ENCODE measurements around the gene HLA-DQB1.

The HLA-DQB1 gene

GRCh38 chr6:32627831-32628230 lies 38.6 kb downstream of the HLA-DQB1 start:
- peak overlapping the region; percentile 23 for H3K4me3 Mint-ChIP-seq

GRCh38 chr6:32627249-32627648 lies 39.2 kb downstream of the HLA-DQB1 start:
- intact Hi-C loops (cut with micrococcal nuclease), result no loop called here
- peaks cover 5% of the 10 kb centered on the region for H3K27me3 Mint-ChIP-seq
- no peaks in the 10 kb centered on the region for H3K9me3 Mint-ChIP-seq
- H3K27ac Mint-ChIP-seq, result peak overlapping the region; percentile 80
- peaks cover 20% of the 10 kb centered on the region for H3K4me1 Mint-ChIP-seq (ENCODE audit: low read depth)
- H3K4me3 Mint-ChIP-seq, result no peak overlapping the region
- no peaks in the 10 kb centered on the region for H3K36me3 Mint-ChIP-seq (ENCODE audit: low read depth)

More at GRCh38 chr6:32627831-32628230, 38.6 kb downstream of the HLA-DQB1 start:
- Mint-ChIP-seq H3K9me3 (no peaks in the 10 kb centered on the region), H3K27ac (peak overlapping the region; percentile 80), H3K4me1 (ENCODE audit: low read depth) (peaks cover 15% of the 10 kb centered on the region), H3K36me3 (ENCODE audit: low read depth) (no peaks in the 10 kb centered on the region), H3K27me3 (peaks cover 5% of the 10 kb centered on the region)
- intact Hi-C loops (cut with micrococcal nuclease), result no loop called here

- H3K27ac Mint-ChIP-seq, result peak overlapping the region; percentile 84
- no peak overlapping the region for H3K4me3 Mint-ChIP-seq
- intact Hi-C loops (cut with micrococcal nuclease), result no loop called here
- H3K4me1 Mint-ChIP-seq (ENCODE audit: low read depth), result peaks cover 23% of the 10 kb centered on the region
- H3K27me3 Mint-ChIP-seq, result peaks cover 5% of the 10 kb centered on the region
- no peaks in the 10 kb centered on the region for H3K9me3 Mint-ChIP-seq
- H3K36me3 Mint-ChIP-seq (ENCODE audit: low read depth), result no peaks in the 10 kb centered on the region
Observed at GRCh38 chr6:32625137-32625536, 41.3 kb downstream of the HLA-DQB1 start.

- peaks cover 5% of the 10 kb centered on the region for H3K27me3 Mint-ChIP-seq
- peaks cover 23% of the 10 kb centered on the region for H3K4me1 Mint-ChIP-seq (ENCODE audit: low read depth)
- peak overlapping the region; percentile 97 for H3K27ac Mint-ChIP-seq
- no peaks in the 10 kb centered on the region for H3K9me3 Mint-ChIP-seq
- no peak overlapping the region for H3K4me3 Mint-ChIP-seq
- intact Hi-C loops (cut with micrococcal nuclease), result no loop called here
- no peaks in the 10 kb centered on the region for H3K36me3 Mint-ChIP-seq (ENCODE audit: low read depth)
Observed at GRCh38 chr6:32624565-32624964, 41.9 kb downstream of the HLA-DQB1 start.

GRCh38 chr6:32623693-32624092 lies 42.8 kb downstream of the HLA-DQB1 start:
- peak overlapping the region; percentile 97 for H3K27ac Mint-ChIP-seq
- no peaks in the 10 kb centered on the region for H3K9me3 Mint-ChIP-seq
- H3K27me3 Mint-ChIP-seq, result peaks cover 5% of the 10 kb centered on the region
- peaks cover 23% of the 10 kb centered on the region for H3K4me1 Mint-ChIP-seq (ENCODE audit: low read depth)
- no peaks in the 10 kb centered on the region for H3K36me3 Mint-ChIP-seq (ENCODE audit: low read depth)
- H3K4me3 Mint-ChIP-seq, result no peak overlapping the region
- intact Hi-C loops (cut with micrococcal nuclease), result loop anchor here (2.0 kb wide), 2 partner anchors 13 to 19 kb away; partner anchors contain the start of gene HLA-DQA1

GRCh38 chr6:32622545-32623401 lies 43.7 kb downstream of the HLA-DQB1 start:
- Mint-ChIP-seq H3K4me1 (ENCODE audit: low read depth) (peaks cover 23% of the 10 kb centered on the region), H3K27ac (peak overlapping the region; percentile 97), H3K9me3 (peaks cover 9% of the 10 kb centered on the region), H3K36me3 (ENCODE audit: low read depth) (no peaks in the 10 kb centered on the region), H3K4me3 (peak overlapping the region; percentile 57), H3K27me3 (peaks cover 1% of the 10 kb centered on the region)
- intact Hi-C loops (cut with micrococcal nuclease), result loop anchor here (1.0 to 2.0 kb wide), 3 partner anchors 12 to 18 kb away; partner anchors contain the start of gene HLA-DQA1

- peaks cover 29% of the 10 kb centered on the region for H3K4me1 Mint-ChIP-seq (ENCODE audit: low read depth)
- H3K9me3 Mint-ChIP-seq, result peaks cover 10% of the 10 kb centered on the region
- peak overlapping the region; percentile 17 for H3K27ac Mint-ChIP-seq
- no peak overlapping the region for H3K4me3 Mint-ChIP-seq
- no peaks in the 10 kb centered on the region for H3K36me3 Mint-ChIP-seq (ENCODE audit: low read depth)
- intact Hi-C loops (cut with micrococcal nuclease), result no loop called here
- no peaks in the 10 kb centered on the region for H3K27me3 Mint-ChIP-seq
Observed at GRCh38 chr6:32621372-32621771, 45.1 kb downstream of the HLA-DQB1 start.

- no peak overlapping the region for H3K4me3 Mint-ChIP-seq
- H3K36me3 Mint-ChIP-seq (ENCODE audit: low read depth), result no peaks in the 10 kb centered on the region
- peak overlapping the region; percentile 34 for H3K27ac Mint-ChIP-seq
- H3K27me3 Mint-ChIP-seq, result no peaks in the 10 kb centered on the region
- peaks cover 30% of the 10 kb centered on the region for H3K4me1 Mint-ChIP-seq (ENCODE audit: low read depth)
- peaks cover 10% of the 10 kb centered on the region for H3K9me3 Mint-ChIP-seq
- intact Hi-C loops (cut with micrococcal nuclease), result no loop called here
Observed at GRCh38 chr6:32617751-32618150, 48.7 kb downstream of the HLA-DQB1 start.

GRCh38 chr6:32615885-32616532 lies 50.4 kb downstream of the HLA-DQB1 start:
- H3K27ac Mint-ChIP-seq, result peak overlapping the region; percentile 74
- intact Hi-C loops (cut with micrococcal nuclease), result no loop called here
- H3K36me3 Mint-ChIP-seq (ENCODE audit: low read depth), result no peaks in the 10 kb centered on the region
- peaks cover 10% of the 10 kb centered on the region for H3K9me3 Mint-ChIP-seq
- H3K4me1 Mint-ChIP-seq (ENCODE audit: low read depth), result peaks cover 27% of the 10 kb centered on the region
- H3K27me3 Mint-ChIP-seq, result no peaks in the 10 kb centered on the region
- no peak overlapping the region for H3K4me3 Mint-ChIP-seq

GRCh38 chr6:32614366-32615081 lies 51.9 kb downstream of the HLA-DQB1 start:
- Mint-ChIP-seq H3K27ac (peak overlapping the region; percentile 74), H3K27me3 (no peaks in the 10 kb centered on the region), H3K9me3 (peaks cover 10% of the 10 kb centered on the region), H3K4me1 (ENCODE audit: low read depth) (peaks cover 27% of the 10 kb centered on the region), H3K4me3 (no peak overlapping the region), H3K36me3 (ENCODE audit: low read depth) (no peaks in the 10 kb centered on the region)
- intact Hi-C loops (cut with micrococcal nuclease), result no loop called here

- no peak overlapping the region for H3K4me3 Mint-ChIP-seq
- peaks cover 8% of the 10 kb centered on the region for H3K9me3 Mint-ChIP-seq
- peak overlapping the region; percentile 25 for H3K27ac Mint-ChIP-seq
- H3K36me3 Mint-ChIP-seq (ENCODE audit: low read depth), result no peaks in the 10 kb centered on the region
- intact Hi-C loops (cut with micrococcal nuclease), result no loop called here
- H3K4me1 Mint-ChIP-seq (ENCODE audit: low read depth), result peaks cover 27% of the 10 kb centered on the region
- H3K27me3 Mint-ChIP-seq, result no peaks in the 10 kb centered on the region
Observed at GRCh38 chr6:32613475-32613874, 53.0 kb downstream of the HLA-DQB1 start.

GRCh38 chr6:32610682-32611296 lies 55.7 kb downstream of the HLA-DQB1 start:
- Mint-ChIP-seq H3K4me1 (ENCODE audit: low read depth) (peaks cover 36% of the 10 kb centered on the region), H3K4me3 (no peak overlapping the region), H3K27ac (no peak overlapping the region), H3K9me3 (no peaks in the 10 kb centered on the region), H3K27me3 (no peaks in the 10 kb centered on the region), H3K36me3 (ENCODE audit: low read depth) (no peaks in the 10 kb centered on the region)
- intact Hi-C loops (cut with micrococcal nuclease), result loop anchor here (1.0 kb wide), 1 partner anchor 12 kb away; no protein-coding TSS in a partner anchor

Measured in dendritic cell treated with granulocyte-macrophage colony-stimulating factor and Interleukin-4, amounts not matched to agents 40 ng/mL and 50 ng/mL, for 4 days (primary cell).